SK-N-SH (cell line): ENCODE data around the gene MCTP2. TPM values are rescaled to one million over a fixed set of nuclear protein-coding genes. Genes with fewer than 3 reads are reported as not detected.

Experiments
- CTCF ChIA-PET: fragments of 300-600, 350-600 bp; formaldehyde crosslinking; extraction: SDS; loops from one replicate; lab custom pipeline; 2021; lab: Yijun Ruan, JAX
- POLR2A ChIA-PET: fragments of 350-600 bp; sonication (Branson Sonifier 250); formaldehyde crosslinking; extraction: SDS; loops from one replicate; lab custom pipeline; 2020; ENCODE audit warnings: antibody characterized with exemption, inconsistent platforms; lab: Yijun Ruan, JAX
- DNase-seq: peaks from one replicate; pipeline ENCODE4 v3.0.0; 2012
- H2AFZ ChIP-seq: fragments of 200-600 bp; sonication (generic); 2 replicates; pipeline ENCODE4 v1.8.1; 2016; ENCODE audit warnings: antibody characterized with exemption, mild to moderate bottlenecking, low read depth
- H3F3A ChIP-seq: fragments of 200-600 bp; sonication (generic); replicated peaks from 2 replicates; pipeline ENCODE3; 2016; ENCODE audit warnings: antibody characterized with exemption, mild to moderate bottlenecking; ENCODE audit not compliant: insufficient read depth
- H3K27ac ChIP-seq, 2 experiments: fragments of 200-500 bp in 1 of 2; fragments of 200-600 bp in 1 of 2; sonication (Bioruptor generic) in 1 of 2; sonication (generic), shearing (Covaris generic) in 1 of 2; 2 replicates each; pipeline versions ENCODE4 v1.5.1 to v1.6.1; 2014 to 2016; ENCODE audit warnings: low read depth in 2 of 2, inconsistent platforms in 1 of 2, low read length in 1 of 2, mild to moderate bottlenecking in 1 of 2, mixed read lengths in 1 of 2
- H3K27me3 ChIP-seq: fragments of 200-600 bp; sonication (generic), shearing (Covaris generic); 2 replicates; pipeline ENCODE4 v1.6.1; 2016; ENCODE audit warnings: mixed run types; ENCODE audit not compliant: insufficient read depth
- H3K36me3 ChIP-seq, 2 experiments: fragments of 200-500 bp in 1 of 2; fragments of 200-600 bp in 1 of 2; sonication (Bioruptor generic) in 1 of 2; sonication (generic) in 1 of 2; replicated peaks in 1 of 2; 2 replicates each; pipeline versions ENCODE3 to v1.5.1; 2014 to 2016; ENCODE audit warnings: low read length in 1 of 2, mild to moderate bottlenecking in 1 of 2; ENCODE audit not compliant: insufficient read depth in 2 of 2, control insufficient read depth in 1 of 2
- H3K4me1 ChIP-seq, 2 experiments: fragments of 200-500 bp in 1 of 2; fragments of 200-600 bp in 1 of 2; sonication (Bioruptor generic) in 1 of 2; sonication (generic), shearing (Covaris generic) in 1 of 2; 2 replicates each; pipeline versions ENCODE4 v1.5.1 to v1.6.1; 2014 to 2016; ENCODE audit warnings: low read depth in 1 of 2, low read length in 1 of 2, mixed run types in 1 of 2; ENCODE audit not compliant: insufficient read depth in 2 of 2, control insufficient read depth in 1 of 2
- H3K4me2 ChIP-seq: fragments of 200-600 bp; sonication (generic), shearing (Covaris generic); 2 replicates; pipeline ENCODE4 v1.6.1; 2017; ENCODE audit warnings: mixed run types
- H3K4me3 ChIP-seq, 2 experiments: fragments of 200-500 bp in 1 of 2; fragments of 200-600 bp in 1 of 2; sonication (Bioruptor generic) in 1 of 2; sonication (generic), shearing (Covaris generic) in 1 of 2; 2 replicates each; pipeline versions ENCODE4 v1.5.1 to v1.8.1; 2014 to 2016; ENCODE audit warnings: low read depth in 2 of 2, inconsistent platforms in 1 of 2, low read length in 1 of 2, mild to moderate bottlenecking in 1 of 2, mixed read lengths in 1 of 2, moderate library complexity in 1 of 2
- H3K79me2 ChIP-seq: fragments of 200-600 bp; sonication (generic); 2 replicates; pipeline ENCODE4 v1.8.1; 2017; ENCODE audit warnings: mild to moderate bottlenecking; ENCODE audit not compliant: insufficient read depth
- H3K9ac ChIP-seq: fragments of 200-600 bp; sonication (generic); 2 replicates; pipeline ENCODE4 v1.6.1; 2017; ENCODE audit warnings: mixed run types
- H3K9me2 ChIP-seq: fragments of 200-600 bp; sonication (generic); 2 replicates; pipeline ENCODE4 v1.6.1; 2017; ENCODE audit warnings: mixed run types
- H3K9me3 ChIP-seq: fragments of 200-600 bp; sonication (generic); 2 replicates; pipeline ENCODE4 v1.6.1; 2017; ENCODE audit warnings: mixed run types, mild to moderate bottlenecking, moderate library complexity
- H4K20me1 ChIP-seq: fragments of 200-600 bp; sonication (generic); 2 replicates; pipeline ENCODE4 v1.6.1; 2017; ENCODE audit warnings: mild to moderate bottlenecking, mixed run types; ENCODE audit not compliant: insufficient read depth
- CTCF ChIP-seq: fragments of 200-600 bp; sonication (generic); IDR thresholded peaks from 2 replicates; pipeline ENCODE4 v1.6.1; 2017; ENCODE audit warnings: antibody characterized with exemption, mild to moderate bottlenecking, moderate library complexity
- ELF1 ChIP-seq: IDR thresholded peaks from 2 replicates; pipeline ENCODE4 v1.4.0; 2012
- FOXJ3 ChIP-seq: sonication (generic); formaldehyde crosslinking; IDR thresholded peaks from 2 replicates; pipeline ENCODE4 v1.5.1; 2020; ENCODE audit warnings: mild to moderate bottlenecking, missing genetic modification reagents
- GABPA ChIP-seq: IDR thresholded peaks from 2 replicates; pipeline ENCODE4 v1.4.0; 2012; ENCODE audit warnings: low read depth, mild to moderate bottlenecking
- GATA2 ChIP-seq: sonication (generic); formaldehyde crosslinking; IDR thresholded peaks from 2 replicates; pipeline ENCODE4 v1.5.0; 2020; ENCODE audit warnings: mild to moderate bottlenecking, missing genetic modification reagents
- JUND ChIP-seq: IDR thresholded peaks from 2 replicates; pipeline ENCODE4 v1.4.0; 2012
- MEF2A ChIP-seq: IDR thresholded peaks from 2 replicates; pipeline ENCODE4 v1.4.0; 2012; ENCODE audit warnings: low read depth, borderline replicate concordance
- NFIC ChIP-seq: IDR thresholded peaks from 2 replicates; pipeline ENCODE4 v1.4.0; 2012; ENCODE audit warnings: borderline replicate concordance
- PBX3 ChIP-seq: IDR thresholded peaks from 2 replicates; pipeline ENCODE4; 2012
- POLR2AphosphoS5 ChIP-seq: IDR thresholded peaks from 2 replicates; pipeline ENCODE4 v1.6.1; 2012; ENCODE audit warnings: low read depth, low read length
- RAD21 ChIP-seq: IDR thresholded peaks from 2 replicates; pipeline ENCODE4 v1.6.1; 2012; ENCODE audit warnings: mild to moderate bottlenecking, low read length
- RXRA ChIP-seq: IDR thresholded peaks from 2 replicates; pipeline ENCODE4 v1.4.0; 2012; ENCODE audit warnings: low read depth, mild to moderate bottlenecking, borderline replicate concordance
- SMC3 ChIP-seq: IDR thresholded peaks from 2 replicates; pipeline ENCODE4 v1.6.1; 2012; ENCODE audit warnings: low read depth, low read length, improper control_type of control experiment
- TAF1 ChIP-seq: IDR thresholded peaks from 2 replicates; pipeline ENCODE4 v1.6.1; 2012; ENCODE audit warnings: low read depth, mild to moderate bottlenecking, low read length, moderate library complexity, borderline replicate concordance
- YY1 ChIP-seq: IDR thresholded peaks from 2 replicates; pipeline ENCODE4 v1.4.0; 2012; ENCODE audit warnings: low read depth, mild to moderate bottlenecking
- WGBS: methylation state at CpG from one replicate; pipeline ENCODE4 v1.1.6; 2017; ENCODE audit warnings: low lambda C conversion rate; 5-methylcytosine and 5-hydroxymethylcytosine counted together
- polyA plus RNA-seq, 3 experiments: library from polyadenylated mRNA; depleted of rRNA; stranded (reverse); fragments of >200 nt; gene quantifications; 2 replicates each; pipeline ENCODE4 v1.2.3, GENCODE V29; 2012

The MCTP2 gene
- polyA plus RNA-seq, 1 of the 3 experiments (the other 2 are of a cell fraction): 0.26 TPM

GRCh38 chr15:94532226-94532625 lies 300.9 kb downstream of the MCTP2 start:
- DNase-seq: no peak
- Histone ChIP-seq H3K9ac (no peak overlapping the region), H4K20me1 (no peaks in the 10 kb centered on the region), H3K27ac (no peak overlapping the region), H3K4me3 (no peak overlapping the region), H3F3A (no peaks in the 10 kb centered on the region), H3K4me1 (no peaks in the 10 kb centered on the region), H3K9me3 (no peaks in the 10 kb centered on the region), H3K9me2 (no peaks in the 10 kb centered on the region), H2AFZ (no peak overlapping the region), H3K36me3 (no peaks in the 10 kb centered on the region), H3K4me2 (no peak overlapping the region), H3K79me2 (no peaks in the 10 kb centered on the region), H3K27me3 (no peaks in the 10 kb centered on the region)
- 12% methylated on average over 3 of the region's 3 CpGs for WGBS
- no peak for TF ChIP-seq YY1
- no peak for TF ChIP-seq SMC3
- no peak for TF ChIP-seq GABPA
- no peak for TF ChIP-seq RAD21
- no peak for TF ChIP-seq TAF1
- TF ChIP-seq GATA2: no peak
- TF ChIP-seq NFIC: no peak
- no peak for TF ChIP-seq FOXJ3
- TF ChIP-seq ELF1: no peak
- no peak for TF ChIP-seq JUND
- no peak for TF ChIP-seq POLR2AphosphoS5
- no peak for TF ChIP-seq PBX3
- TF ChIP-seq CTCF: no peak
- no peak for TF ChIP-seq MEF2A
- TF ChIP-seq RXRA: no peak
- ChIA-PET CTCF (no interaction called here), POLR2A (no interaction called here)
